Large intestine (tissue), 3 donors: Measurements from ENCODE around the gene ARHGAP35. TPM values are rescaled to one million over a fixed set of nuclear protein-coding genes. Genes with fewer than 3 reads are reported as not detected.

ENCODE experiments used
- DNase-seq, 2 donors: peaks; one replicate each; pipeline versions ENCODE4 v3.0.0 to v3.0.0-alpha.2; 2013
- H3K27ac ChIP-seq: one replicate; pipeline ENCODE4 v1.5.1; 2013; ENCODE audit warnings: low read length
- H3K27me3 ChIP-seq: 2 replicates; pipeline ENCODE4 v1.6.1; 2013; ENCODE audit warnings: low read length; ENCODE audit not compliant: control insufficient read depth, insufficient read depth
- H3K36me3 ChIP-seq: 2 replicates; pipeline ENCODE4 v1.6.1; 2013; ENCODE audit warnings: low read length; ENCODE audit not compliant: control insufficient read depth, insufficient read depth
- H3K4me1 ChIP-seq: one replicate; pipeline ENCODE4 v1.6.1; 2013; ENCODE audit warnings: low read length; ENCODE audit not compliant: control insufficient read depth, insufficient read depth
- H3K4me3 ChIP-seq: one replicate; pipeline ENCODE4 v1.5.1; 2013; ENCODE audit warnings: low read length
- H3K9me3 ChIP-seq: one replicate; pipeline ENCODE4 v1.6.1; 2013; ENCODE audit warnings: mild to moderate bottlenecking, low read depth, low read length, moderate library complexity; ENCODE audit not compliant: control insufficient read depth
- WGBS: methylation state at CpG from one replicate; pipeline ENCODE4 v1.1.5; 2013; ENCODE audit warnings: low lambda C conversion rate; ENCODE audit not compliant: insufficient coverage; 5-methylcytosine and 5-hydroxymethylcytosine counted together
- polyA plus RNA-seq: library from polyadenylated mRNA; unstranded; fragments of 120-200 nt; gene quantifications from one replicate; pipeline ENCODE4 v1.2.1, GENCODE V29; 2013

ARHGAP35 gene
- polyA plus RNA-seq, 1 donor: 42.8 TPM

DNA sequence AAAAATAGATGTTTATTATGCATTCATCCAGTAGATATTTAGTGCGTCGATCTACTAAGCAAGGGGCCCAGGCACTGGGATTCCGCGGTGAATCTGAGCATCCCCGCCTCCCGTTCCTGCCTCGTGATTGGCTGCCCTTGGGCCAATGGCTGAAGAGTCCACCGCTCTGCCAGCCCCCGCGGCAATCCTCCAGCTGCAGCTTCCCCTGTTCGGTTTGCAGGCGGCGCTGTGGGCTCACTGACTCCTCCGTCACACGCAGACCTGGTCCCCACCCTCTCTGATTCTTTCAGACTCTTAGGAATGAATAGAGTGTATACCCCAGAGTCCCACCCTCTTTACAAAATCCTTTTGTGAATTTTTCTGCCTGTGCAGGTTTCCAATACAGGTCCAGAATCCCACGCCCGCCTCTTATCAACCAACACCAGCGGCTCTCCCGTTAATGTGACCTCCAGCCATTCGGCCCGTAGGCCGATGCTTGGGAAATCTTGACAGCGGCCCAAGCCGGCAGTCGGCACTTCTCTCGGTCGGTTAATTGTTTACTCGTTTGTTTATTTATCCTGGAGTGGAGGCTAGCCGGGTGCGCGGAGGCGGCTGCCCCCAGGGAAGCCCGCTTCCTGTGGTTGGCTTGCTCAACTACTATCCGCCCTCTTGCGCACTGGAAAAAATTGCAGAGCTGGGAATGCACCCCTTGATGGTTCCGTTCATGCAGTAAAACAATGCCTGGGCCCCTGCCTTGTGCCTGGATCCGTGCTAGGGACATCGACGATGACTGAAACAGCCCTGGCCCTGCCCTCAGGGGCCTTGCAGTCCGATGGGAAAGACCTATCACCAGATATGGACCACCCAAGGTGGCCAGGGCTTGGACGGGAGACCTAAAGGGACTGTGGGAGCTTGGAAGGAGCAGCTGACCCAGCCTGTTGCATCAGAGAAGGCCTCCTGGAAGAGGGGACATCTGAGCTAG is 4.5 kb upstream of the ARHGAP35 start:
- H3K4me3 ChIP-seq: peak overlapping the region; percentile 46
- H3K4me1 ChIP-seq: peaks cover 24% of the 10 kb centered on the region
- no CpG with 5 or more reads among the region's 41 CpGs for WGBS
- peak overlapping the region; percentile 67 for H3K27ac ChIP-seq
- DNase-seq: peak; percentile 91 to 92
- H3K36me3 ChIP-seq: no peaks in the 10 kb centered on the region
- H3K27me3 ChIP-seq: no peaks in the 10 kb centered on the region
- no peaks in the 10 kb centered on the region for H3K9me3 ChIP-seq

DNA sequence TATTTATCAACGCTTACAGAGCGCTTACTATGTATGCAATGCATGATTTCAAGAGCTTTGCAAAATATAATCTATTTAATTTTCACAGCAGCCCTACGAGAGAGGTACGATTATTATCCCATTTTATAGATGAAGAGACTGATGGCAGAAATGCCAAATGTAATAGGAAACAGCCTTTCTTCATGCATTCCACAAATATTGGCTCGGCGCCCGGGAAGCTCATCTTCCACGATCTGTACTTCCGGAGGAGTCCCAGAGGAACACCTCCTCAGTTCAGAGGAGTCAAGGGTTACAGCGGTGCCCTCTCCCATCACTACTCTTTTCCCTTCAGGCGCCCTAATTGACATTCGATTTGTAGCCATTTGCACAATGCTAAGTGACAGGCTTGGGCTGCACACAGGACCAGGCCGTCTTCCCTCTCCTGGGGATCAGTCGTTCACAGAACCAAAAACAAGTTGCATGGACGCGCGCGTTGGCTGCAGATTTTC is 1.1 kb upstream of the ARHGAP35 start:
- 80% methylated on average over 2 of the region's 18 CpGs for WGBS
- DNase-seq: peak in 1 of 2 donors; percentile 32
- Histone ChIP-seq H3K9me3 (no peaks in the 10 kb centered on the region), H3K27ac (peak overlapping the region; percentile 93), H3K27me3 (no peaks in the 10 kb centered on the region), H3K4me1 (peaks cover 30% of the 10 kb centered on the region), H3K36me3 (no peaks in the 10 kb centered on the region), H3K4me3 (peak overlapping the region; percentile 74)

DNA sequence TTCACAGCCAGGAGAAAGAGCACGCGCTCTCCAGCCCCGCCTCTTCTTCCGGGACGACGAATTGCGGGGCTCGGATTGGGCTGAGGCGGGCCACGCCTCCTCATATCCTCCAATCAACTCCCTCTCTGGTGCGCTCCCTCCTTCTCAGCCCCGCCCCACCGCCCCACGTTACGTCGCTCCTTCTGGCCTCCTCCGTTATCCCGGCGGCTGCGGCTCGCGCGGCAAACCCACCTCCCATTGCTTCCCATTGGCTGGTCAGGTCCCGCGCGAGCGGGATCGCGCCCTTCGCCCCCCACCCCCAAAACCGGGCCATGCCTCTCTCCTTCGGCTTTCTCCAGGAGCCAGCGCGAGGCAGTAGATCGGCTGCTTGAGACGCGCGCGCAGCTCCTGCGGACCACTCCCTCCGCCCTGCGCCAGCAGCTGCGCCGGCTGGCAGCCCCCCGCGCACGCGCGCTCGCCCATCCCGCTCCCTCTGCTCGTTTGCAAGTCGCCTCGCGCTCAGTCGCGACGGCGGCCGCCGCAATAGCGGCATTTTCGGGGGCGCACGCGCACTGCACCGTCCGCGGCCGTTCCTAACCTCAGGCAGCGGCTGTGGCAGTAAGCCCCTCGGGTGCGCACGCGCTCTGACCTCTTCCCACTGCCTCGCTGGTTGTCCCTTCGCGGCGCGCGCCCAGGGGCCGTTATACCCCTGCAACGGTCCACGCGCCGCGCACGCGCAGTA is 512 bp upstream of the ARHGAP35 start:
- H3K9me3 ChIP-seq: no peaks in the 10 kb centered on the region
- H3K4me3 ChIP-seq: peak overlapping the region; percentile 74
- peaks cover 30% of the 10 kb centered on the region for H3K4me1 ChIP-seq
- H3K27me3 ChIP-seq: no peaks in the 10 kb centered on the region
- no peaks in the 10 kb centered on the region for H3K36me3 ChIP-seq
- WGBS: no CpG with 5 or more reads among the region's 89 CpGs
- peak overlapping the region; percentile 93 for H3K27ac ChIP-seq
- peak; percentile 98 to 99 for DNase-seq

DNA sequence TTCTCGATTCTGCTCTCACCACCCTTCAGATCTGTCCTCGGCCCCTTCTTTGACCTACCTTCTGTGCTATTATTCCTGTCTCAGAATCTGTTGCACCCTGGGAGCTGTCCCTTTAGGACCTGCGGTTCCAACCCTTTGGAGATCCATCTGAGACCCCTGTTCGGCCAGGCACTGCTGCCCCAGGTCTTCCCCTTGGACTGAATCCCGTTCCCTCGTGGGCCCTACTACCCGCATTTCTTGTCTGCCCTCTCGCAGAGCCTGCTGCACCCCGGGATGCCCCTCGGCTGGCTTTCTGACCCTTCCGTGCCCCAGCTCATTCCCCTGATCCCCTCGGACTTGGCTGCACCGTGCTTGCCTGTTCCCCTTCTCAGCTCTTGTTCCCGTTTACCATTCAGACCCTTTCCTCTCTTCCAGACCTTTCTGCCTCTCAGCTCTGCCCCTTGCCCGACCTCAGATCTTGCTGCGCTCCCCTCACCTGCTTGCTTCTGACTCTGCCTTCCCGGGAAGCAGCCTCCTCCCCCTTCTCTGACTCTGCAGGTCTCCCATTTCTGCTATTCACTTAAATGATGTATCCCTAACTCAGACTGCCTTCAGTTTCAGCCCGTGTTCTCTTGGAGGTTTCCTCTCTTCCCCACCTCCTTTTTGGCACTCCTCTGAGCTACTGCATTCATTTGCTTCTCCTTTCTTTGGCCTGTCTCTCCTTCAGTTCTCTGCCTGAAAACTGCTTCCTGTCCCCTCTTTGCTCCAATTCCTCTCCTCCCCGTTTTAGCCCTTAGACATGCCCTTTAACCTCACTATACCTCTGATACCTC is 1.1 kb downstream of the ARHGAP35 start:
- Histone ChIP-seq H3K27ac (peak overlapping the region; percentile 90), H3K36me3 (no peaks in the 10 kb centered on the region), H3K4me3 (peak overlapping the region; percentile 79), H3K9me3 (no peaks in the 10 kb centered on the region), H3K27me3 (no peaks in the 10 kb centered on the region), H3K4me1 (peaks cover 29% of the 10 kb centered on the region)
- 0% methylated on average over 7 of the region's 19 CpGs for WGBS
- DNase-seq: peak in 1 of 2 donors; percentile 58

DNA sequence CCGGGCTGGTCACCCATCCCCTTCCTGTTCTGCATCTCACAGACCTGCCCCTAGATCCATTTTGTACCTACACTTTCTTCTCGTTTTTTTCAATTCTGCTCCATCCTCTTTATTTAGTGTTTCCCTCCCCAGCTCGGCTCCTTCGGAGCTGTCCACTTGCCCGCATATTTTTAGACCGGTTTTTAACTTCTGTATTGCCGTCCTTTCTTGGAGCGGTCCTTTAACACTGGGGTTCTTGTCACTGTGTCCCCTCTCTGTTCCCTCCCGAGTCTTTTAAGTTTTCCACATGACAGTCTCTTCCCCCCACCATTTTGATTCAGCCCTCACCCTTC is 1.7 kb downstream of the ARHGAP35 start:
- no peaks in the 10 kb centered on the region for H3K27me3 ChIP-seq
- peak overlapping the region; percentile 79 for H3K4me3 ChIP-seq
- H3K9me3 ChIP-seq: no peaks in the 10 kb centered on the region
- peak overlapping the region; percentile 90 for H3K27ac ChIP-seq
- H3K36me3 ChIP-seq: no peaks in the 10 kb centered on the region
- 10% methylated on average over 6 of the region's 9 CpGs for WGBS
- peaks cover 32% of the 10 kb centered on the region for H3K4me1 ChIP-seq
- no peak for DNase-seq

DNA sequence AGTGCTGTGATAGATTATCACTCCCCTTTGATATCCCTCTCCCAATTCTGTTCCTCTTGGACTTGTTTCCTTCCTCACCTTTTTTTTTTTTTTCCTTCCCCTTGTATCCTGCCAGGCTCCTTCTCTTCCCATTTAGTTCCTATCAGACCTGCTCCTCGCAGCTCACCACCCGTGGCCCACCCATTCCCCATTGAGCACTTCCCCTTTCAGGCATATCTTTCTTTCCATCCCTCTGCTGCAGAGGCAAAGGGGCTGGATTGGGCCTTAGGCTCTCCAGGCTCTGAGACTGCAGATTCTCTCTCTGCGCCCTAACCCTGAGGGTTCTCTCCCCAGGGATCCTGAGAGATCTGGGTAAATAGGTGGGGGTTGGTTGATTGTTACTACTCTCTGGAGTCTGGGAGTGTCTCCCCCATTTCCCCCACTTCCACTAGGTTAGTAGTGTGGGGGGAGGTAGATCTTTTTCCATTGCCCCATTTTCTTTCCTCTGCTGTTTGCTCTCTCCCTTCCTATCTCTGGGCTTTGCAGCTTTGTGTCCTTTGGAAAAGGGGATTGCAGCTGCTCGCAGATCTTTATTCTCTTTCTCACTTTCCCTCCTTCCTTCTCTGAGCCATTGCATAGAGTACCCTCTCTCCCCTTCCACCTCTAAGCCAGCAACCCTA is 2.3 kb downstream of the ARHGAP35 start:
- Histone ChIP-seq H3K36me3 (no peaks in the 10 kb centered on the region), H3K9me3 (no peaks in the 10 kb centered on the region), H3K27me3 (no peaks in the 10 kb centered on the region), H3K4me3 (peak overlapping the region; percentile 79), H3K27ac (peak overlapping the region; percentile 20), H3K4me1 (peaks cover 37% of the 10 kb centered on the region)
- 0% methylated on average over 1 of the region's 4 CpGs for WGBS
- DNase-seq: peak in 1 of 2 donors; percentile 26

DNA sequence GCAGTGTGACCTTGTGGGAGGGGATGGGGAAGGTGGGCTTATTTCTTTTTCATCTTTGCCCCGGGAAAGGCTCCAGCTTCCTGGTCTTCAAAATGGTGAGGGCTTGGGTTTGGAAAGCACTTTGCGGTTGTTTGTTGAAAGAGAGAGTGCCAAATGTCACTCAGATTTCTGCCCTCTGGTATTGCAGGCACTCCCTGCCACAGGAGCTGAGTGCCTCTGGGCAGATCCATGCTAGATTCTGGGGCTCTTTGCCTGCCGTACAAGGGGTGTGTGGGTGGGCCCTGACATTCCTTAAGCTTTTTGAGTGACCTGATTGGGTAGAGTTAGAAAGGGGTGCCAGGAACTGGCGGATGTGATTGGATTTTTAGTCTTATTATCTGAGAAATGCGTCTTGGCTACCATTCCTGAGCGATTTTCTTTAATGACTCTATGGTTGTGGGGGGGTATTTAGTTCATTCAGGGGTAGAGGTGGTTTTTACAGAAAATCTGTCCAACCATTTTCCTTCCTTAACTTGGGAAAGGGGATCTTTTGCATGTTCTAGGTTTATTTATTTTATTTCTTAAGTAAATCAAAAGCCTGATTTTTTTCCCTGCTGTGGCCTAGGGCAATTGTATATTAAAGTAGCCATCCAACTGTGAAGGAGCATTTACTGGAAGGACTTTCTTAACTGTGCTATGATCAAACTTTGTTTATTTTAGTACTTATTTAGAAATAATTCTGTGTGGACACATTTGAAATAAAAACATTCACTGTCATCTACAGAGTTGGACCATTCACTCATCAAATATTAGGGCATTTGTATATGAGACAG is 3.2 kb downstream of the ARHGAP35 start:
- peak overlapping the region; percentile 79 for H3K4me3 ChIP-seq
- H3K9me3 ChIP-seq: no peaks in the 10 kb centered on the region
- H3K27me3 ChIP-seq: no peaks in the 10 kb centered on the region
- no peaks in the 10 kb centered on the region for H3K36me3 ChIP-seq
- peaks cover 37% of the 10 kb centered on the region for H3K4me1 ChIP-seq
- no CpG with 5 or more reads among the region's 6 CpGs for WGBS
- peak in 1 of 2 donors; percentile 47 for DNase-seq
- peak overlapping the region; percentile 31 for H3K27ac ChIP-seq

DNA sequence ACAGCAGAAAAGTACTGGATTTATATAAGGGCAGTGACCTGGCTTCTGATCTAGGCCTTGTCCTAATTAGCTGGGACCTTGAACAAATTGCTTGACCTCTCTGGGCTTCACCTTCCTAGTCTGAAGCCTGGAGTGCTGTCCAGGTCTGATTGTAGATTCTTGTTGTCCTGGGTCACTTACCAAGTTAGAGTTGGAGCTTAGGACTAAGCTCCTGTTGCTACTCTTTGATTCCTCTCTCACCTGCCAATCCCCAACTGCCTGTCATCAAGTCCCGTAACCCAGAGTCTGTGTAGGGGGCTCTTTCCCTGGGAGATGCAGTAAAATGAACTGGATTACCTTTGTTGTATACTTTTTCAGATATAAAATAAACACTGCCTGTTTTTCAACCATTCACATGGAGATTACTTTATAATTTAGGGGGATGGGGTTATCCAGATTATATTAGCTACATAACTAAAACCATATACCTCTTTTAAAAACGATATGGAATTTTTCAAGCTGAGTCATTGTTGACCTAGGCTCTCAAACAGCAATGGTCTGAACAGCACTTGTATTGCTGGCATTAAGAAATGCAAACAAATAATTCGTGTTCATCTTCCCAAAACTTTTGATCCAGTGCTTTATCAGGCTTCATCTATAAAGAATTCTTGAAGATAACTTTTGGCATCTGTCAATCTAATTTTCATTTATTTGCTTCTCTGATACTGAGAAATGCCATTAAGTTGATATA is 5.8 kb downstream of the ARHGAP35 start:
- H3K9me3 ChIP-seq: no peaks in the 10 kb centered on the region
- no peaks in the 10 kb centered on the region for H3K27me3 ChIP-seq
- H3K27ac ChIP-seq: no peak overlapping the region
- peaks cover 32% of the 10 kb centered on the region for H3K4me1 ChIP-seq
- no peak overlapping the region for H3K4me3 ChIP-seq
- WGBS: 17% methylated on average over 1 of the region's 3 CpGs
- H3K36me3 ChIP-seq: no peaks in the 10 kb centered on the region
- no peak for DNase-seq

DNA sequence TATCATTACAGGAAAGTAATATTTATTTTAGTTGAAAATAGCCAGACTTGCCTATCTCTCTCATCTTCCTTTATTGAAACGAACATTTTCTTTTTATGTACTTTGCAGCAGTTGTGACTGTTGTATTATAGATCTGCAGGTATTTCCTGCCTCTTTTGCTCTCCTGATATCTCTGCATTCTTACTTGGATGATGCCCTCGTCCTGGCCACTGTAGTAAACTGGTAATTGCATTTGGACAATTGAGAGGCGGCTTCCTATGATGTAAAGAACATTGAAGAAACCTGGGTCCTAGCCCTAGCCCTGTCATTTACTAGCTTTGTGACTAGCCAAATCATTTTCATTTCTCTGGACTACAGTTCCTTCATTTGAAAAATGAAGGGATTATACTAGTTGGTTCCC is 6.4 kb downstream of the ARHGAP35 start:
- Histone ChIP-seq H3K4me1 (peaks cover 32% of the 10 kb centered on the region), H3K4me3 (no peak overlapping the region), H3K27me3 (no peaks in the 10 kb centered on the region), H3K27ac (no peak overlapping the region), H3K36me3 (no peaks in the 10 kb centered on the region), H3K9me3 (no peaks in the 10 kb centered on the region)
- no peak for DNase-seq
- WGBS: no CpG with 5 or more reads among the region's 3 CpGs
